HG02798 (cell line): ENCODE data around the gene PTCHD4.

Source experiments
- ATAC-seq: cut with Tn5 transposase; IDR thresholded peaks from one replicate; pipeline ENCODE4 v1.9.1; 2021; ENCODE audit warnings: mild to moderate bottlenecking; ENCODE audit not compliant: unreplicated experiment, poor library complexity

Gene PTCHD4

GRCh38 chr6:48061265-48061990 lies 49.6 kb downstream of the PTCHD4 start:
- no peak for ATAC-seq
